ENCODE results near the gene FBLN5.

FBLN5 gene, protein sequence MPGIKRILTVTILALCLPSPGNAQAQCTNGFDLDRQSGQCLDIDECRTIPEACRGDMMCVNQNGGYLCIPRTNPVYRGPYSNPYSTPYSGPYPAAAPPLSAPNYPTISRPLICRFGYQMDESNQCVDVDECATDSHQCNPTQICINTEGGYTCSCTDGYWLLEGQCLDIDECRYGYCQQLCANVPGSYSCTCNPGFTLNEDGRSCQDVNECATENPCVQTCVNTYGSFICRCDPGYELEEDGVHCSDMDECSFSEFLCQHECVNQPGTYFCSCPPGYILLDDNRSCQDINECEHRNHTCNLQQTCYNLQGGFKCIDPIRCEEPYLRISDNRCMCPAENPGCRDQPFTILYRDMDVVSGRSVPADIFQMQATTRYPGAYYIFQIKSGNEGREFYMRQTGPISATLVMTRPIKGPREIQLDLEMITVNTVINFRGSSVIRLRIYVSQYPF

DNA sequence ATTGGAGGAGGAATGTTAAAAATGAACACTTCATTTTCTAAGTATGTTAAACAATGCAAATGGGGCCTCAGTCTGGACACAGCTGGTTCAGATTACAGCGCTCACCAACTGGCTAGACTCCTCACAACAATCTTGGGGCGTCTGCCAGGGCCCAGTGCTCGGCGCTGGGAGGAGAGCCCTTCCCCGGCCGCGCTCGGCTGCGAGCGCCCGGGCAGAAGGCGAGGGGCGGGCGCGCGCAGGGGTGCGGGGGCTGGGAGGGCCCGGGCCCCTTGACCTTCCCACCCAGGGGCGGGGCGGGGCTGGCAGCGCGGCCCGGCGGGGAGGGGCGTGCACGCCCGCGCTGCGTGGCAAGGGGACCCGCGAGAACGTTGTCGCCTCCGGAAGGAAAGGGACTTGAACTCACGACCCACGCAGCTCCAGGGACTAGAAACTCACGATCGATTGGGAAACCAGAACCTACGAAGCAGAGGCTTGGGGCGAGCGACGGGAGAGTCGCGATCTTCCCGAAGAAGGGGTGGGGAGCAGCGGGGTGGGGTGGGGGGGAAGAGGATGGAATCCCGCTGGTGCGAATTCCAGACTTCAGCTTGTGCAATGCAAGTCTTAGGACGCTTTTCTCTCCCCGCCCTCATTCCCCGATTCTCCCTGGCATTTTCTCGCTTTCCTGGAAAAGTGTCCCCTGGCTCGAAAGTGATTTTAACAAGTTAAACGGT is at the start of gene FBLN5:
FBLN5 (minus strand) TSS at position 220 of the 710 bp plus-strand sequence. CDS start 465 bp downstream, outside the sequence.
- DNase-seq (ENCODE audit: low read depth in 4 of 4, low spot score in 1 of 4), result peak in 2 of 4 experiments; percentile 16 to 42

- DNase-seq (ENCODE audit: low read depth in 4 of 4, low spot score in 1 of 4), result no peak
These were observed 49.5 kb upstream of the FBLN5 start for GRCh38 chr14:91996948-91997371.

DNA sequence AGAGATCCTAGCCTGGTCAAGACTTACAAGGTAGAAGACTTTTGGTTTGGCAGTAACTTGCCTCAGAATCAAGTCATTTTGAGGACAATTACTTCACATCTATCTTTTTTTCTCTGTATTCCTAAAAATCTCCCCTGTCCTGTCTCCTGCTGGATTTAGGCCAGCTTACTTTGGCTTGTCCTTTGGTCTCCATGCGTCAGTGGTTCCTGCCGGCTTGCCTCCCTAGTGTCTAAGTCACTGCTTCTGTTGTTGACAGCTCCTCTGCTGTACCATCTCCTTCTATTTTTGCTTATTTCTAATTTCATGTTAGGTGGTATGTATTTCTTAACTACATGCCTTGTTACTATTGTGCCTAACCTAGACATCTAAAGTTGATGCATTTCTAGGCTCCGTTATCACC is 39.7 kb upstream of the FBLN5 start:
- no peak for DNase-seq (ENCODE audit: low read depth in 4 of 4, low spot score in 1 of 4)

GRCh38 chr14:91985521-91986255 is 38.2 kb upstream of the FBLN5 start:
- DNase-seq (ENCODE audit: low read depth in 4 of 4, low spot score in 1 of 4), result no peak

- DNase-seq (ENCODE audit: low read depth in 4 of 4, low spot score in 1 of 4), result no peak
These were observed 37.5 kb upstream of the FBLN5 start for GRCh38 chr14:91985008-91985407.

DNA sequence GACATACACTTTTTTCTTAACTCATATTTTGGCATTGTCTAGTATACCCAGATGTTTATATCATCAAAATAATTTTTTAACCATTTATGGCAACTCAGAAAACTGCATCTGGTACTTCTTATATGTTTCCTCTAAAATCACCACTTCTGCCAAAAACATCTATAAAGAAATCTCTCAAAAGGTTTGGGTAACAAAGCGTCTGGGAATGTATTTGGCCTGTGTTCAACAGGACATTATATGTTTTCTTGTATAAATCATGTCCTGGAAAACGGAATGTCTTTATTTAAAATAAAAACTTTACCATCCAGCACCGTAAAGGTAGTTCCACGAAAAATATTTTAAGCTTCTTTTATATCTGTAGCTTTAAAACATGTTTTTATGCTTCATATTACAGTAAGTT is 36.1 kb upstream of the FBLN5 start:
- no peak for DNase-seq (ENCODE audit: low read depth in 4 of 4, low spot score in 1 of 4)

DNA sequence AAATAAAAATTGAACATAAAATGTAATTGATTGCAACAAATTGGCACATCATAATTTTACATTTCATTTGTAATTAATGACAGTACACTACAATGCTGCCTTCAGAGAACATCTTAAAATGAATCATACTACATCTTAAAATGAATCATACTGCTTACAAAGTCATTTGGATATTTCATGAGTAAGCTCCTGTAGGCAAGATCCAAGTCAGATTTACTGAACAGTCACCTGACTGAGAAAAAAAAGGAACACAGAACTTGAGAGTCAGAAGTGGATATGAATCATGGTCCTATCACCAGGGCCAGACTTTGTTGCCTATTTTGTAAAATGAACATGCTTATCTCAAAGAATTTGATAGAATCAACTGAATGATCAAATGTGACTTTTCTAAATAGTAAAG is 32.7 kb upstream of the FBLN5 start:
- no peak for DNase-seq (ENCODE audit: low read depth in 4 of 4, low spot score in 1 of 4)

DNA sequence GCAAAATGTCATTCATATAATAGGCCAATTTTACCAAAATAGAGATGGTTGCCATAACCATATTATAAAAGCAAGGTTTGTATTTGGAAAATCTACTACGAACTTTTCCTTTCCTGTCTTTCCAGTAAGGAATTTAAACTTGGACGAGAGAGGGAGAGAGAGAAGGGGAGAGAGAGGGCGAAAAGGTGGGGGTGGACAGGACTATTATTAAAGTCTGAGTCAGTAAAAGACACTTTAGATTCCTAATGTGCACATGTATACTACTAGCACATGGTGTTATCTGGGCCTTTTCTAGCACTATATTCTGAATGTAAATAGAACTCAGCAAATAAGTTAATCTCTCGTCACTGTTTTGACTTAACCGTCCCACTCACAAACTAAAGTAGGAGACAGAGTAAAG is 30.4 kb upstream of the FBLN5 start:
- no peak for DNase-seq (ENCODE audit: low read depth in 4 of 4, low spot score in 1 of 4)

DNA sequence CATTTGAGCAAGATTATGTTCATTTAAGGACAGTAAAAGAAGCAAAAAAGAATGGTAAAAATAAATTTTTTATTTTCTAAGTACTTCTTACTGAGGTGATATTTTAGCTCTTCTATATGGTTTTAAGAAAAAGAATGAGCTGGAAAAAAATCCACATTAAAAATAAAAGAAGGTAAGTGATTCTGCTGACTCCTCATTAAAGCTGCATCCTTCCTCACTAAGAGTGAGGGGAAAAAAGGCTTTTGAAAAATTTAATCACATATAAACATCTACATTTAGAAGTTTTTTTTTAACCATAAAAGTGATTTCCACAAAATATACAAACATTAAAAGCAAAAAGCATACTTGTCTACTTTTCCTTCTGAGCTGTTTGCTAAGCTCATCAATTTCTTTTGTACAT is 28.3 kb upstream of the FBLN5 start:
- DNase-seq (ENCODE audit: low read depth in 4 of 4, low spot score in 1 of 4), result no peak

DNA sequence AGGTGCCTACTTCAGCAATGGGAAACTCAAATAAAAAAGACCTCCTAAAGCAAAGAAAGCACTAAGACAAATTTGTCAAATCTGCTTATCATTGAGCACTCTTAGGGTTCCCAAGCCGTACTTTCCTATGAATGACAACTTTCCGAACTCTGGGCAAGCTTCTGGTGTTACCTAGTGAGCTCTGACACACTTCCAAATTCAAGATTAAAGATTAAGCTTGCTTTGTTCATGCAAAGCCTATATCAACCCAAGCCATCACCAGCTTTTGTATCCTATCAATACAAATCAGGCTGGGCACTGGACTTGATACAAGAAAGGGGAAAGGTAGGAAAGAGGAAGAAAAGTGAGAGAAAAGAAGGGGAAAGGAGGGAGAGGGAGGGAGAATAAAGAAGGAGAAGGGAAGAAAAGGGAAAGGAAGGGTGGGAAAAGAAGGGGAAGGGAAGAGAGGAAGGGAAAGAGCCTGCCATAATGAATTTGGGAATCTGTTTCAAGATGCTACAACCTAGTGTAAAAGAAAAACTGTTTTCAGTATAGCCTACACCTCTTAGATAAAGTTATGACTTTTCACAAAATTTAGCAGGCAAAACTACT is 23.8 kb upstream of the FBLN5 start:
- no peak for DNase-seq (ENCODE audit: low read depth in 4 of 4, low spot score in 1 of 4)

DNA sequence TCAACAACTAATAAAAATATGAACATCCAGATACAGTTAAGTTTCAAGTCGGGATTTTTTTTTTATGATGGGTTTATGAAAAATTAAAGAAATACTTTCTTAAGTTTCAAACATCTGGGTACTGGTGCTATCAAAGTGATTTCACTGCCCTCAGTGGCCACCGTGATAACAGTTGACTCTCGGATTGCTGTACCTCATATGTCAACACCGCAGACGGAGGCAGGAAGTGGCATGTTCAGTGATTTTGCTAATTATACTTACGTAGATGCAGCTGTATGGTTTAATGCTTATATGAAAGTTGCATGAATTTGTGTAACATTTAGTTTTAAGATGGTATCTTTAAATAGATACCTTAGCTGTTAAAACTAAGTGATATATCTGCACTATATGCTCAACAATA is 20.8 kb upstream of the FBLN5 start:
- no peak for DNase-seq (ENCODE audit: low read depth in 4 of 4, low spot score in 1 of 4)

DNA sequence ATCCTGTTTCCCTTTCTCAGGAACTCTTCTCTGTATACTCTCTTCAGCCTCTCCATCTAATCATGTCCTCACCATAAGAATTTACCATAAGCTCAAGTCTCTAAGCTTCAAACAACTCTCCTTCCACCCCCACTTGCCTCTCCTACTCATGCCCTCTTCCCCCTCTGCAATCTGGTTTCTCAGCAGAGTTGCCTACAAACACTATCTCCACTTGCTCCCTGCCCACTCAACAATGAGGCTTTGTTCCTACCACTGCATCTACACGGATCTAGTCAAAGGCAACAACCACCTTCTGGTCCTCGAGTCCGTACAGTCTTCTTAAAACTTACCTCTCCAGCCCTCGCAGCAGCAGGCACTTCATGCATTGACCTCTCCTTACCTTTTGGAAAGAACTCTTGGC is 17.2 kb upstream of the FBLN5 start:
- DNase-seq (ENCODE audit: low read depth in 4 of 4, low spot score in 1 of 4), result no peak

DNA sequence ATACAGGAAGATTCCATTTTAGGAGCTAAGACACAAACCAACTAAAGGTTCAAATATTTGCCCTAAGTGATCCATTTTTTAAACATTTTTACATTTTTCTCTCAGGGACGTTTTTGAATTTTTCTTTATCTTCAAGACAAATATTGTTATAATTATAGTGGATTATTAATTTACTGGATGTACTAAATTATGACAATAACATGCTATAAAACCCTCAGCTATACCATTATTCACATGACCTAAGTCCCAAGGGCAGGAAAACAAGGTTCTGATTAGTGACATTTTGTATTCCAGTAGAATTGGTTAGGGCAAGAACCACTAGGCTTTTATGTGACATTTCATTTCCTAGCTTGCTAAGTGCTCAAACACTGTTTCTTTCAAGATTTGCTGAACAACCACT is 16.5 kb upstream of the FBLN5 start:
- no peak for DNase-seq (ENCODE audit: low read depth in 4 of 4, low spot score in 1 of 4)

DNA sequence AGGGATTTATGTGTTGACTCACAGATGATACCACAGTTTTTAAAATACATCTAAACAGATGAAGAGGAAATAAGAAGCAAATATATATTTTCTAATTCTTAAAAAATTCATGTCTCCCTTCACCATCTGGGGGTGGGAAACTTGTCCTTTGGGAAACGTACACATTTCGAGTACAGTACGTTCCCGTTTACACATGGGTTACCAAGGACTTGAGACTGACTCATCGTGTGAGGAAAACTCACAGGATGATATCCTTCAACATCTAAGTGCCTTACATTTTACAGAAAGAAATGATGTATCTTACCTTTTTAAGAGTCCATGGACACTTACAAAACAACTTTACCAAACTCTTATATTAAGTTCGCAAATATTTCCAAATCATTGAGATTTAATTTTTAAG is 16.0 kb upstream of the FBLN5 start:
- DNase-seq (ENCODE audit: low read depth in 4 of 4, low spot score in 1 of 4), result no peak

DNA sequence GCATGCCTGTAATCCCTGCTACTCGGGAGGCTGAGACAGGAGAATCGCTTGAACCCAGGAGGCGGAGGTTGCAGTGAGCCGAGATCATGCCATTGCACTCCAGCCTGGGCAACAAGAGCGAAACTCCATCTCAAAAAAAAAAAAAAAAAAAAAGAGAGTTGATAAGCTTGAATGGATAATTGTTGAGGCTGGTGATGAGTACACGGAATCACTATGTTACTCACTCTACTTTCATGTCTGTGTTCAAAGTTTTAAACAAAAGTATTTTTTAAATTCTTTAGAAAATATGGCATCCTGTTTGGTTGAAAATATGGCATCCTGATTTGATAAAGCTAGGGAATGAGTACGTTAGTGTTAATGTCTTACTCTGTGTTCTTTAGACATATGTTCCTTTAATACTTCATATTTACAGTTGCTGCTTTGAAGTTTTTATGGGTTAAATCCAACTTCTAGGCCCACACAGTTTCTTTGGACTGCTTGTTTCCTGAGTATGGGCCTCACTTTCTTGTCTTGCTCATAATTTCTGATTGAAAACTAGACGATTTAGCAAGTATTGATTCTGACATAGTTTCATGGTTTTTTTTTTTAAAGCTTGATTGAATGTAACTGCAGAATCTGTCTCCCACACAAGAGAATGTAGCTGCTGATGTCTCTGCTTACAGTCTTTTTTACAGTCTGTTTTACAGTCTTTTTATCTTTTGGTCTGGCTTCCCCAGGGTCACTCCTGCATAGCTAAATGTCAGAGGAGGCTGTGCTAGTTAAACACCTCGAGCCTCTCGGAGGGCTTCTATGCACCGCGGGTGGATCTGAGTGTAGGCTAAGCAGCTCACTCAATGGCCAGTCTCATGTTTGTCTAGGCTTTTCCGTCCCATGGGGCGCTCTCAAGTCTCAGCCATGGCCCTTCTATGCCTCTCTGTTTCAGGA is 14.1 kb upstream of the FBLN5 start:
- no peak for DNase-seq (ENCODE audit: low read depth in 4 of 4, low spot score in 1 of 4)

- no peak for DNase-seq (ENCODE audit: low read depth in 4 of 4, low spot score in 1 of 4)
These were observed 10.4 kb upstream of the FBLN5 start for GRCh38 chr14:91957876-91958313.

GRCh38 chr14:91956616-91957015 is 9.1 kb upstream of the FBLN5 start:
- DNase-seq (ENCODE audit: low read depth in 4 of 4, low spot score in 1 of 4), result no peak

GRCh38 chr14:91955168-91955567 is 7.7 kb upstream of the FBLN5 start:
- no peak for DNase-seq (ENCODE audit: low read depth in 4 of 4, low spot score in 1 of 4)

- DNase-seq (ENCODE audit: low read depth in 4 of 4, low spot score in 1 of 4), result no peak
These were observed 5.9 kb upstream of the FBLN5 start for GRCh38 chr14:91953170-91953985.
